AG04449 (cell line): ENCODE results near the gene KCNA2.

Source experiments
- CTCF ChIA-PET: fragments of 350-600 bp; formaldehyde crosslinking; extraction: SDS; loops from one replicate; lab custom pipeline; 2021; ENCODE audit warnings: antibody characterized with exemption; lab: Yijun Ruan, JAX
- POLR2A ChIA-PET: fragments of 400-600, 350-600 bp; formaldehyde crosslinking; extraction: SDS; loops from one replicate; lab custom pipeline; 2020; ENCODE audit warnings: antibody characterized with exemption, inconsistent platforms; lab: Yijun Ruan, JAX
- DNase-seq: peaks from one replicate; pipeline ENCODE4 v3.0.0-alpha.2; 2010; ENCODE audit warnings: low read depth, low spot score
- H3K4me3 ChIP-seq: 2 replicates; pipeline ENCODE4 v1.5.1; 2011; ENCODE audit warnings: low read depth, mild to moderate bottlenecking, control low read depth, low read length
- CTCF ChIP-seq: IDR thresholded peaks from one replicate; pipeline ENCODE4 v1.5.1; 2011; ENCODE audit warnings: mild to moderate bottlenecking, moderate library complexity, low read length, control low read depth, inconsistent platforms; ENCODE audit not compliant: insufficient read depth; ENCODE audit errors: missing control alignments

Gene KCNA2

DNA sequence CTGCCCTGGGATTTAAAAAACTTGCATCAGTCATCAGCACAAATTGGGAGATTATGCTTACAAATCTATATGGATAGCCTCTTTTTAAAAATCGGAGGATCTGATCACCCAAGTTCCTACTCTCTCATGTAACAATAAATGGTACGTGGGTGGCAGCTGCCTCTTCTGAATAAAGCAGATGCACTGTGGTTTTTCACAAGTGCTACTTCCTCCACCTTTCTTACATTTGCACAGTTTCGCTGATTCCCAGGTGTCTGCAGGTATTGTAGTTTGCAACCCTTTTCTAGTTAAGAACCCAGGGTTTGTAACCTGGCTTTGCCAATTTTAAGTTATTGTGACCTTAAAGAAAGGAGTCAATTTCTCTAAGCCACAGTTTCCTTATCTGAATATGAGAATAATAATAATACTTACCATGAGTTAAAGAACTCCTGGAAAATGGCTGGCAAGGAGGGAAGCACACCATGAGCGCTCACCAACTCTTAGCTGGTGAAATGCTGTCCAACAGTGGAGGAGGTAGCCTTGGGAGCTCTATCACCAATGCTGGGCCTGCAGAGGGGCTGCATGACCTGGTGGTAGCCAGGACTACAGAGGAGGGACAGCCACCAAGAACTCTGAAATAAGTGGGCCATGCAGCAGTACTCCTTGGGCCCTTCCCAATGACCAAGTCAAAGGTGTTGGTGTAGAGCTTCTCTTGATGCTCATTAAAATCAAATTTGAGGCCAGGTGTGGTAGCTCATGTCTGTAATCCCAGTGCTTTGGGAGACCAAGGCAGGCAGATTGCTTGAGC is 30.2 kb upstream of the KCNA2 start:
- no peak for DNase-seq
- no peak for TF ChIP-seq CTCF
- ChIA-PET CTCF (interaction anchor here (1.0 to 1.6 kb wide), 2 partner anchors 17 to 146 kb away, joined by 4 read pairs; no protein-coding TSS in a partner anchor), POLR2A (no interaction called here)
- H3K4me3 ChIP-seq = no peak overlapping the region

DNA sequence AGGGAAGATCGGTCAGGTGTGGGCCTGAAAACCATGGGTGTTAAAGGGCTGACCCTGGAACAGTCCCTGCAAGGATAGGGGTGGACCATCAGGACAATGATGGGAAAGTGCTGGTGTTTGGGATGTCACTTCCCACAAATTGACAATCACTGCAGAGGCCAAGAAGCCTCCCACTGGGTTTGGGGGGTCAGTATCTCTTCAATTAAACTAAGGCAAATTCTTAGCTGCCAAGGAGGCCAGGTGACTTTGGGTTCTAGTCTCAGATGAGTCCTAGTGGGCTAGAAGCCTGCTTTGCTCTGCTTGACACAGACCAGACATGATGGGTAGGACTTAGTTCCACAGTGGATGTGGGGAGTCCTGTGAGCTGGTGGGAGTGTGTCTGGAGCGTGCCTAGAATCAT is 29.3 kb upstream of the KCNA2 start:
- no peak for TF ChIP-seq CTCF
- H3K4me3 ChIP-seq = no peak overlapping the region
- ChIA-PET CTCF (interaction anchor here (1.0 to 1.6 kb wide), 2 partner anchors 16 to 147 kb away, joined by 4 read pairs; no protein-coding TSS in a partner anchor), POLR2A (no interaction called here)
- no peak for DNase-seq

- POLR2A ChIA-PET = interaction anchor here (0.6 kb wide), 1 partner anchor 126 kb away, joined by 3 read pairs; no protein-coding TSS in a partner anchor
- CTCF ChIA-PET = interaction anchor here (0.8 to 2.0 kb wide), 4 partner anchors 14 to 147 kb away, joined by 3 to 7 read pairs (median 4); no protein-coding TSS in a partner anchor
- DNase-seq = no peak
- H3K4me3 ChIP-seq = no peak overlapping the region
- no peak for TF ChIP-seq CTCF
Measured at GRCh38 chr1:110634455-110635311, 28.5 kb upstream of the KCNA2 start.

GRCh38 chr1:110634086-110634454 is 27.9 kb upstream of the KCNA2 start:
- H3K4me3 ChIP-seq = no peak overlapping the region
- CTCF ChIA-PET = interaction anchor here (0.8 to 2.0 kb wide), 3 partner anchors 15 to 147 kb away, joined by 3 to 7 read pairs (median 4); no protein-coding TSS in a partner anchor
- POLR2A ChIA-PET = interaction anchor here (0.6 kb wide), 1 partner anchor 127 kb away, joined by 3 read pairs; no protein-coding TSS in a partner anchor
- no peak for TF ChIP-seq CTCF
- no peak for DNase-seq

GRCh38 chr1:110633646-110634030 is 27.5 kb upstream of the KCNA2 start:
- ChIA-PET POLR2A (no interaction called here), CTCF (interaction anchor here (0.8 to 2.0 kb wide), 3 partner anchors 15 to 148 kb away, joined by 3 to 7 read pairs (median 4); no protein-coding TSS in a partner anchor)
- DNase-seq = no peak
- TF ChIP-seq CTCF = no peak
- H3K4me3 ChIP-seq = no peak overlapping the region
